Right atrium auricular region (tissue), 2 donors: ENCODE results near the gene DCC. TPM values are rescaled to one million over a fixed set of nuclear protein-coding genes. Genes with fewer than 3 reads are reported as not detected.

ENCODE experiments used
- DNase-seq: peaks from one replicate; pipeline ENCODE4 v3.0.0-alpha.2; 2019; ENCODE audit warnings: low spot score
- H3K27ac ChIP-seq, 2 donors: fragments of 200-600 bp; sonication (generic); 1 replicate in 1 of 2; 2 replicates in 1 of 2; pipeline ENCODE4 v1.5.1; 2016 to 2019
- H3K27me3 ChIP-seq, 2 donors: fragments of 200-600 bp; sonication (generic); one replicate each; pipeline versions ENCODE4 v1.5.1 to v1.6.0; 2017 to 2019
- H3K36me3 ChIP-seq: fragments of 200-600 bp; sonication (generic); one replicate; pipeline ENCODE4 v1.5.1; 2016
- H3K4me1 ChIP-seq, 2 donors: fragments of 200-600 bp; sonication (generic); one replicate each; pipeline versions ENCODE4 v1.5.1 to v1.6.0; 2017 to 2019
- H3K4me3 ChIP-seq, 2 donors: fragments of 200-600 bp; sonication (generic); 1 replicate in 1 of 2; 2 replicates in 1 of 2; pipeline ENCODE4 v1.5.1; 2017 to 2019; ENCODE audit warnings: mild to moderate bottlenecking in 1 of 2, moderate library complexity in 1 of 2
- H3K9me3 ChIP-seq, 2 donors: fragments of 200-600 bp; sonication (generic); one replicate each; pipeline ENCODE4 v1.5.1; 2019
- total RNA-seq, 2 donors: library from RNA; depleted of rRNA; stranded (reverse); fragments of >200 nt; gene quantifications; one replicate each; pipeline ENCODE4 v1.1.0, GENCODE V29; 2016
- TF ChIP-seq, protein P1 (sequence below), 2 donors: fragments of 200-600 bp; sonication (generic); IDR thresholded peaks; one replicate each; pipeline ENCODE4 v1.5.1; 2019; ENCODE audit warnings: antibody characterized with exemption in 2 of 2

The DCC gene
- total RNA-seq, 2 donors from 2014 or later = not detected

DNA sequence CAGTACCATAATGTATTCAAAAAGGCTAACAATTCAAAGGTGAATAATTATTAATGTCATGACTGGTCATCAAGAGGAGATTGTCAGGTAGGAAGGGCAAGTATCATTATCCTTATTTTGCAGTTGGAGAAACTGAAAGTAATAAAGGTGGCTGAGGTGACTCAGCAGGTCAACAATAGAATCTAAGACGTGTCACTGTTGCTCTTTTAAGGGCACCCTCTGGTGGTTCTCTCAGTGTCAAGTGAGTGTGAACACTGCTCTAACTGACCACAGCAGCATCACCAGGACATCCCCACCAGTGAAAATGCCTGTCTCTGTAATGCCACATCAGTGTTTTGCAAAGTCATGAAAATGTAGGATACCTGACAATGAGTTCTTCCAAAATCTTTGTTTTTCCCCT lies 69.7 kb downstream of the DCC start:
- Histone ChIP-seq H3K4me1 (no peaks in the 10 kb centered on the region), H3K4me3 (no peak overlapping the region), H3K36me3 (no peaks in the 10 kb centered on the region), H3K27me3 (no peaks in the 10 kb centered on the region), H3K27ac (no peak overlapping the region), H3K9me3 (no peaks in the 10 kb centered on the region)
- DNase-seq = no peak
- TF ChIP-seq, protein P1, sequence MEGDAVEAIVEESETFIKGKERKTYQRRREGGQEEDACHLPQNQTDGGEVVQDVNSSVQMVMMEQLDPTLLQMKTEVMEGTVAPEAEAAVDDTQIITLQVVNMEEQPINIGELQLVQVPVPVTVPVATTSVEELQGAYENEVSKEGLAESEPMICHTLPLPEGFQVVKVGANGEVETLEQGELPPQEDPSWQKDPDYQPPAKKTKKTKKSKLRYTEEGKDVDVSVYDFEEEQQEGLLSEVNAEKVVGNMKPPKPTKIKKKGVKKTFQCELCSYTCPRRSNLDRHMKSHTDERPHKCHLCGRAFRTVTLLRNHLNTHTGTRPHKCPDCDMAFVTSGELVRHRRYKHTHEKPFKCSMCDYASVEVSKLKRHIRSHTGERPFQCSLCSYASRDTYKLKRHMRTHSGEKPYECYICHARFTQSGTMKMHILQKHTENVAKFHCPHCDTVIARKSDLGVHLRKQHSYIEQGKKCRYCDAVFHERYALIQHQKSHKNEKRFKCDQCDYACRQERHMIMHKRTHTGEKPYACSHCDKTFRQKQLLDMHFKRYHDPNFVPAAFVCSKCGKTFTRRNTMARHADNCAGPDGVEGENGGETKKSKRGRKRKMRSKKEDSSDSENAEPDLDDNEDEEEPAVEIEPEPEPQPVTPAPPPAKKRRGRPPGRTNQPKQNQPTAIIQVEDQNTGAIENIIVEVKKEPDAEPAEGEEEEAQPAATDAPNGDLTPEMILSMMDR (IDR thresholded peaks at IDR 0.05) = no peak

DNA sequence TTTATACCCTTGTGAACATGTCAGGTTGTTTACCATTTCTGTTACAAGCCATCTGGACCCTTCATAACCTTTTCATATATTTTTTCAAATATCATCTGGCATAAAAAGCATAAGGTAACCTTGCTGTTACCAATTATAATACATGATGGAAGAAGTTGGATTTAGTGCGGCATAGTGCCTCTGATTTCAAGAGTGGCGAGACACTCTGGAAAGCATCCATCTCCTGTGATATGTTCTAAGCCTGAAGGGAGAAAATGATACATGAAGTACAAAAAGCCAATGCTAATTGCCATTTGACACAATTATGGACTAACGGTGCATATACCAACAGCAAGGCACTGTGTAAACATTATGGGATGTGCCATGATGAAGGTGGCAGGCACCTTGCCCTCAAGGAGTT lies 75.1 kb downstream of the DCC start:
- Histone ChIP-seq H3K36me3 (no peaks in the 10 kb centered on the region), H3K4me3 (no peak overlapping the region), H3K27me3 (no peaks in the 10 kb centered on the region), H3K9me3 (no peaks in the 10 kb centered on the region), H3K4me1 (no peaks in the 10 kb centered on the region), H3K27ac (no peak overlapping the region)
- no peak for DNase-seq
- TF ChIP-seq, protein P1 (IDR thresholded peaks at IDR 0.05) = no peak

DNA sequence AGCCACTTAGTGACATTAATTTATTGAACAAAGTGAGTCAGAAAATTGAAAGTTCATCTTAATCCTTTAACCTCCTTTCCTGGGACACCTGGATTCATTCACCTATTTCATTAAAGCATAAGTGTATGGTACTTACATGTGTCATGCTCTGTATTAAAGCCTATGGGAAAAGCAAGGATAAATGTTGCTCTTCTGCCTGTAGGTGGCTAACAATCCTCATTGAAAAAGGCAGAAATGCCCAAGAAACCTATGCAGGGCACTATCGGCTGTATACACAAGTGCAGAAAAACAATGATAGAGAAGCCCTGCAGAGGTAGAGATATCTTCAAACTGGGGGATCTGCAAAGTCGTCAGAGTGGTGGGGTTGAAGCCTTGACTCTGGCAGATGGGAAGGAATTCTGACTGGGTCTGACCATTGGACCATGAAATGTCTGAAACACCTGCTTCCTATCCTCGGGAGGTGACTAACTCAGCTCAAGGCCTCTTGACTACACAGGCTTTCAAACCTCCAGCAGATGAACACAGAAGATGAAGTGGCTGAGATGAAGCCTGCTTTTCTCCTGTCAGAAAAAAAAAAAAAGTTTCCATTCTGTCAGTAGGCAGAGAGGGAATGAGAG lies 83.1 kb downstream of the DCC start:
- DNase-seq = no peak
- Histone ChIP-seq H3K27me3 (no peaks in the 10 kb centered on the region), H3K4me3 (no peak overlapping the region), H3K36me3 (no peaks in the 10 kb centered on the region), H3K9me3 (no peaks in the 10 kb centered on the region), H3K4me1 (no peaks in the 10 kb centered on the region), H3K27ac (no peak overlapping the region)
- TF ChIP-seq, protein P1 (IDR thresholded peaks at IDR 0.05) = no peak

DNA sequence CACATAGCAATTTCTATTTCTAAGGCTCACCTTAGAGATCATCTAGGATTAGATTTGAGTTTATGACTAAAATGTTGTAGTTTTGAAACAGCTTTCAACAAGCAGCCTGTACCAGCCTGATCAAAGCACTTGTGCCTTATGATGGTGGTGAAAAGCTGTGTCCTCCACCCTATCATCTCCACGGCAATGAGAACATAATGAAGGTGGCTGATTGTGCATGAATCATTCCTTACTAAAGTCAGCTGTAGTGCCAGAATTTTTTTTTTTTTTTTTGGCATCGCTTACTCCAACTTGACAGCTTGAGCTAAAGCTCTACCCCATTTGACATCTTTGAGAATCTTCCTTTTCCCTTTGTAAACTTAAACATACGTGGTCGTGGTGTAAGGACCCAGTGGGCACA lies 86.0 kb downstream of the DCC start:
- no peaks in the 10 kb centered on the region for H3K9me3 ChIP-seq
- no peaks in the 10 kb centered on the region for H3K36me3 ChIP-seq
- H3K27ac ChIP-seq = no peak overlapping the region
- no peak overlapping the region for H3K4me3 ChIP-seq
- H3K27me3 ChIP-seq = no peaks in the 10 kb centered on the region
- DNase-seq = no peak
- H3K4me1 ChIP-seq = no peaks in the 10 kb centered on the region
- TF ChIP-seq, protein P1 (IDR thresholded peaks at IDR 0.05) = no peak

DNA sequence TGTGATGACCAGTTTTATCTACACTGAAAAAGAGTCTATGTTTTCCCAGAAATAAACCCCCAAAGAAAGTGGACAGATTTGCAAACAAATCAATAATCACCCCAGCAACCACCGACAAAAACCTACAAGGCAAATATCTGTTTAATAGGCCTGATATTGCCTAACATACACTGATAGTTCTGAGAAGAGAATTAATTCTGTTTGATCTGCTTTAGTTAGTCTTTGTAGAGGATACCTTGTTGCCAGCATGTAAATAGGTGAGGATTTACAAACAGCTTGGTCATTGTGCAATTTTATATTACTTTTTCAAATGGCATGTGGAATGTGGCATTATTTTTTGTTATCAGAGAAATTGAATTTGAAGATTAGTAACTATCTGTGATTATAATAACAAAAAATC lies 86.5 kb downstream of the DCC start:
- no peaks in the 10 kb centered on the region for H3K27me3 ChIP-seq
- DNase-seq = no peak

More for the DNA sequence above, 86.5 kb downstream of the DCC start:
- TF ChIP-seq, protein P1 (IDR thresholded peaks at IDR 0.05) = no peak
- H3K9me3 ChIP-seq = no peaks in the 10 kb centered on the region
- H3K4me1 ChIP-seq = no peaks in the 10 kb centered on the region
- no peak overlapping the region for H3K4me3 ChIP-seq
- no peaks in the 10 kb centered on the region for H3K36me3 ChIP-seq
- H3K27ac ChIP-seq = no peak overlapping the region
